ENCODE measurements around the gene ALG2.

DNA sequence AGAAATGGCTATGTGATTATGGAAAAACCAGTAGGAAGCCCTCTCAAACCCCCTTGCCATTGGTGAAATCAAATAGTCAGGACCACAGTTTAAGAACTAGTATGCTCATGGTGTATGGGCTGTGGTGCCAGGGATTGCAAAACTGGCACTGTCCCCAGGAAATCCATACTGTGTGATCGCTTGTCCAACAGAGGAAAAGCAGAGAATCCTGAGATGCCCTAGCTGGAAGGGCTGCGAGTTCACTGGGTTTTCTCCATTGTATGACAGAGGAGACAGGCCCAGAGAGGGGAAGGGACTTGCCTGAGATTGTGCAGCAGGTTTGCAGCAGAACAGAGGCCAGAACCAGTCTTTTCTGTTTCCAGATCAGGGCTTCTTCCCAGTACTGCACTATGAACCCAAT, 12.9 kb upstream of the ALG2 start:
- TF ChIP-seq POLR2A (IDR thresholded peaks at IDR 0.05), result no peak
- TF ChIP-seq, protein P1, sequence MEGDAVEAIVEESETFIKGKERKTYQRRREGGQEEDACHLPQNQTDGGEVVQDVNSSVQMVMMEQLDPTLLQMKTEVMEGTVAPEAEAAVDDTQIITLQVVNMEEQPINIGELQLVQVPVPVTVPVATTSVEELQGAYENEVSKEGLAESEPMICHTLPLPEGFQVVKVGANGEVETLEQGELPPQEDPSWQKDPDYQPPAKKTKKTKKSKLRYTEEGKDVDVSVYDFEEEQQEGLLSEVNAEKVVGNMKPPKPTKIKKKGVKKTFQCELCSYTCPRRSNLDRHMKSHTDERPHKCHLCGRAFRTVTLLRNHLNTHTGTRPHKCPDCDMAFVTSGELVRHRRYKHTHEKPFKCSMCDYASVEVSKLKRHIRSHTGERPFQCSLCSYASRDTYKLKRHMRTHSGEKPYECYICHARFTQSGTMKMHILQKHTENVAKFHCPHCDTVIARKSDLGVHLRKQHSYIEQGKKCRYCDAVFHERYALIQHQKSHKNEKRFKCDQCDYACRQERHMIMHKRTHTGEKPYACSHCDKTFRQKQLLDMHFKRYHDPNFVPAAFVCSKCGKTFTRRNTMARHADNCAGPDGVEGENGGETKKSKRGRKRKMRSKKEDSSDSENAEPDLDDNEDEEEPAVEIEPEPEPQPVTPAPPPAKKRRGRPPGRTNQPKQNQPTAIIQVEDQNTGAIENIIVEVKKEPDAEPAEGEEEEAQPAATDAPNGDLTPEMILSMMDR (IDR thresholded peaks at IDR 0.05), result no peak
